NCI-H1105 (cell line): ENCODE results near the gene ABTB1.
"Not testable (repeated sequence)": the region's sequence is repeated elsewhere in the genome, so short reads cannot be mapped to it uniquely, and the experiment has no call there.

Experiments used
- DNase-seq: peaks from one replicate; lab custom pipeline; 2025; lab: John Stamatoyannopoulos, UW

Gene ABTB1

DNA sequence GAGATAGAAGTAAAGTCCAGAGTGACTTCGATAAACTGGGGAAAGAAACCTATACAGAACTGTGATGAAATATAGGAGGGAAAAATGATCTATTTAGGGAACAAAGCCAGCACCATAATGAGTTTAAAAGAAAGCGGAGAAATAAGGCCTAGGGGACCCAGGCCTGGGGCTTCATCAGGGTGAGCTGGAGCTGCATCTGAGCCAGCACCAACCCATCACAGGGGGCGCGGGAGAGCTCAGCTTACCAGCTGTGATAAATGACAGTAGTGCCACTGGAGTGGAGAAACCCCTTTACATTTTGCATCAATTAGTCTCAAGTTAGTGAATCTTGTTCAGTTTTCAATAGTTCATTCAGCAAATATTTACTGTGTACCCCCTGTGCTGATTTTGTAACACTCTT, 22.5 kb upstream of the ABTB1 start:
- no peak for DNase-seq

DNA sequence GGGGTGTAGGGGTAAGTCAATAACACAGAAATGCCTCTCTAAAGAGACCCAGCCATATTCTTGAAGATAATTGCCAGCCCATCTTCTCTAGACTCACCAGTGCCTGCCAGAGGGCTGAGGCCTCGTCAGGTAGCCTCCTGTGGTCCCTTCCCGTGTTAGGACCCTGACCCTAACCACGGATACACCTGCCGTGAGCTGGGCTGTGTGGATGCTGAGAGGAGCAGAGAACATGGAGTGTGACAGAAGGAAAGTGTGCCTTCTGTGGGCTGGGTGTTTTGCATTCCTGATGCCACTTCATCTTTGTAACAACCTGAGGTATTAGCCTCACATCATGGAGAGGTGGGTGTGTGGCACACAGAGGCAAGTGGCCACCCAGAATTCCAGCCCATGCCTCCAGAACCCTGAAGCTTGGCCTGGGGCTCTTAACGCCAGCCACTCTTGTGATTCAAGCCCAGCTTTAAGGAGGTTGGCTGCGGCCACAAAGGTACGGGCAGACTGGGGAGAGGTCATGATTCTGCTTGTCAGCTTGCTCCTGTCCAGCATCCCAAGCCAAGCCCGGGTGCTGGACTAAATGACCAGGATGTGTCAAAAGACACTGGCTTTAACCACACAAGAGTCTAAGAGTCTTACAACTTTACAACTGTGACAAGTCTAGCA, 21.1 kb upstream of the ABTB1 start:
- DNase-seq: no peak

DNA sequence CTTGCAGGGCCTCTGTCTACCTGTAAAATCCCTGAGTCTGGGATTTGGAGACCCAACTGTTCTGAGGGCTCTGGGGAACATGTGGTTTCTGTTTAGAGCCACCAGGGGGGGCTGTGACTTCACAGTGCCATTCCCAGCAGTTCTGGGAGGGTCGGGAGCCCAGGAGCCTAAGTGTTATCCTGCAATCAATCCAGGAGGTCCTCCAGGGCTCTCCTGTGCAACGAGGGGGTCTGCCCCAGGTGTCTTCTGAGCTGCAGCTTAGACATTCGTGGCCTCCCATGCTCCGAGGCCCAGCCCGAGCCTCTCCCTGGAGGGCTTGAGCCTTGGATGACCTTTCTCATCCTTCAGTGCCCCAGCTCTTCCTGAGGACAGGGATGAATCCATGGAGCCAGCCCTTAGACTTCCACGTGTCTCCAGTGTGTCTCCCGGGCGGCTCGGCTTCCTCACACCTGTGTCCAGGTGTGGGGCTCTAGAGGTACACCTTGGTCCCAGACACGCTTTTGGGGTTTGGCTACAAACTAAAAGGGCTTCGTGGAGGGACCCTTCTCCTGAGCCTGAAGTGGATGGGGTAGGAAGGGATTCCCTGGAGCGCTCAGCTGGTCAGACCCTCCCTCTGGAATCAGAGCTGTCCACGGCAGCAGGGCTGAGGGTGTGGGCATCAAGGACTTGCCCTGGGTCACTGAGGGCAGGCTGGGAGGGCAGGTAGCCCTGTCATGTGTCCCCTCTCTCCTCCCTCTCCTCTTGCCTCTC, 20.3 kb upstream of the ABTB1 start:
- peak; percentile 64 for DNase-seq

DNA sequence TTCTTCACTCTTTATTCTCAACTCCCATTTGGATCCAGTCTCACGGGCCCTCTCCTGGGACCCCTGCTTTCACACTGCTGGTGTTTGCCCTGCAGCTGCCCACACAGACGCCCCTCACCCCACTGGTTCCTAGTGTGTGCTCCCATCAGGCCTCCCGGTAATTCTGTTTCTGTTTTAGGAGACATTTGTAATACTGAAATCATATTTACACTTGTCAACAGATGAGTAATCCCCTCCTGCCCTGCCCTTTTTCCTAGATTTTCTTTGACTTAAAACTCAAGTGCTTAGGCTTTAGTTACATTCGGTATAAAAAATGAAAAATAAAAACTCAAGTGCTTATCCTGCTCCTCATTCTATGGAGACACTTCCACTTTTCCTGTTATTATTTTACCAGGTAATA, 18.4 kb upstream of the ABTB1 start:
- DNase-seq: no peak

DNA sequence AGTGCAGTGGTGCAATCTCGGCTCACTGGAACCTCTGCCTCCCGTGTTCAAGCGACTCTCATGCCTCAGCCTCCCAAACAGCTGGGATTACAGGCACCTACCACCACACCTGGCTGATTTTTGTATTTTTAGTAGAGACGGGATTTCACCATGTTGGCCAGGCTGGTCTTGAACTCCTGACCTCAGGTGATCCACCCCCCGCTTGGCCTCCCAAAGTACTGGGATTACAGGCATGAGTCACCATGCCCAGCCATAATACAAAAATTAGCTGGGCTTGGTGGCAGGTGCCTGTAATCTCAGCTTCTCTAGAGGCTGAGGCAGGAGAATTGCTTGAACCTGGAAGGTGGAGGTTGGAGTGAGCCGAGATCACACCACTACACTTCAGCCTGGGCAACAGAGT, 17.8 kb upstream of the ABTB1 start:
- DNase-seq: not testable (repeated sequence)

DNA sequence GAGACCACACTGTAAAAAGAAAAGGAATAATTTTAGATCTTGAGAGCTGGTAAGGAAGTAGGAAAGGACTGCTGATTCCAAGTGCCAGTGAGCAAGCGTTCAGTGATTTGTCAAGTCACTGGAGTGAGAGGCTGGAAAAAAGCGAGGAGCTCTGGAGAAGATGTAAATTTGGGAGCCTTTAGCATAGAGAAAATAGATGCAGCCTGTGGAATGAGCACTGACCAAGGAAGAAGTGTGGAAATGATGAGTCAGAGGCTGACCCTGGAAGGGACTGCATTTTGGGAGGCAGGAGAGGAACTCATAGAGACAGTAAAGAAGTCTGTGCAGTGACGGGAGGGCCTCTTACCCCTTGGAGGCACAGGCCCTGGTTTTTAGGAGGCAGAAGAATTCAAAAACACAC, 17.1 kb upstream of the ABTB1 start:
- DNase-seq: no peak

DNA sequence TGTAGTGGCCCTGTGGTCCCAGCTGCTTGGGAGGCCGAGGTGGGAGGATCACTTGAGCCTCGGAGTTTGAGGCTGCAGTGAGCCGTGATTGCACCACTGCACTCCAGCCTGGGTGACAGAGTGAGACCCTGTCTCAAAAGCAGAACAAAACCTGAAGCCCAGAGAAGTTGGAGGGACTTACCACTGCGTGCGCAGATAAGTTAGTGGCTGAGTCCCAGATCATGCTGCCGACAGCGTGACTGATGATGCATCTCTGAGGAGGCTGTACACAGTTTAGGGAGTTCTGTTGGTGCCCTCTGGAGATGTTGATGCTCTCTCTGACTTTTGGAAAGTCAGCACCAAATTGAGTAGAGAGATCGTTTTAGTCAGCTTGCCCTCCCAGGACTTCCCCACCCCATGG, 15.8 kb upstream of the ABTB1 start:
- no peak for DNase-seq

DNA sequence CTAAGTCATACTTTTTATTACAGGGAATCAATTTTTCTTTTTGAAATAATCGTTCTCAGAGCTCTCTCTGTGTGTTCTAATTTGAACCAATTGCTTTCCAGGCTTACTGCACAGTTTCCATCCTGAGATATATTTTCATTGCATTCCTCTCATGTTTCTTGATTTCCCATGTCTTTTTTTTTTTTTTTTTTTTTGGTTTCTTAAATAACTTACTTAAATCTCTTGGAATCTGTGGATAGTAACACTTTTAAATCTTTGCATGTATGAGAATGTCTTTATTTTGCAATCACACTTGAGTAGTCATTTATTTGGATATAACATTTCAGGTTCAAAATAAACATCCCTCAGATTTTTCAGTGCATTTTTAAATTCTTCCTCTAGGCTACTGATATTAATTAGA, 14.5 kb upstream of the ABTB1 start:
- no peak for DNase-seq

DNA sequence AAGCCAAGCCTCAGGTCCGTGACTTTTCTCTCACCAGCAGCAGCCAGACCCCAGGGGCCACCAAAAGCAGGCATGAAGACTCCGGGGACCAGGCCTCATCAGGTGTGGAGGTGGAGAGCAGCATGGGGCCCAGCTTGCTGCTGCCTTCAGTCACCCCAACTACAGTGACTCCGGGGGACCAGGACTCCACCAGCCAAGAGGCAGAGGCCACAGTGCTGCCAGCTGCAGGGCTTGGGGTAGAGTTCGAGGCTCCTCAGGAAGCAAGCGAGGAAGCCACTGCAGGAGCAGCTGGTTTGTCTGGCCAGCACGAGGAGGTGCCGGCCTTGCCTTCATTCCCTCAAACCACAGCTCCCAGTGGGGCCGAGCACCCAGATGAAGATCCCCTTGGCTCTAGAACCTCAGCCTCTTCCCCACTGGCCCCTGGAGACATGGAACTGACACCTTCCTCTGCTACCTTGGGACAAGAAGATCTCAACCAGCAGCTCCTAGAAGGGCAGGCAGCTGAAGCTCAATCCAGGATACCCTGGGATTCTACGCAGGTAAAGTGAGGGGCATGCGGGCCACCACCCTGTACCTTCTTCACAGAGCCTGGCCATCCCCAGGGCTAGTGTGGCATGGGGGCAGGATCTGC, 12.0 kb upstream of the ABTB1 start:
- no peak for DNase-seq

DNA sequence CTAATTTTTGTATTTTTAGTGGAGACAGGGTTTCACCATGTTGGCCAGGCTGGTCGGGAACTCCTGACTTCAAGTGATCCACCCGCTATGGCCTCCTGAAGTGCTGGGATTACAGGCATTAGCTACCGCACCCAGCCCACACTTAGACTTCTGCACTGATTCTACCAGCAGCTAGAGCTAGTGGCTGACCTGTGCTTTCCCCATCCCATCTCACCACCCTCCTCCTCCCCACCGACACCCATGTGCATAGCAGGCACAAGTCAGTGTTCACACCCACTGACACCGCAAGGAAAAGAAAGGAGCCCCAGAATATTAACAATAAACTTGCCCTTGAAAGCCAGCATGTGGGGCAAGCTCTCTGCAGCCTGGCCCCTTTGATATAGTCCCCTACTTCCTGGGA, 11.2 kb upstream of the ABTB1 start:
- no peak for DNase-seq

DNA sequence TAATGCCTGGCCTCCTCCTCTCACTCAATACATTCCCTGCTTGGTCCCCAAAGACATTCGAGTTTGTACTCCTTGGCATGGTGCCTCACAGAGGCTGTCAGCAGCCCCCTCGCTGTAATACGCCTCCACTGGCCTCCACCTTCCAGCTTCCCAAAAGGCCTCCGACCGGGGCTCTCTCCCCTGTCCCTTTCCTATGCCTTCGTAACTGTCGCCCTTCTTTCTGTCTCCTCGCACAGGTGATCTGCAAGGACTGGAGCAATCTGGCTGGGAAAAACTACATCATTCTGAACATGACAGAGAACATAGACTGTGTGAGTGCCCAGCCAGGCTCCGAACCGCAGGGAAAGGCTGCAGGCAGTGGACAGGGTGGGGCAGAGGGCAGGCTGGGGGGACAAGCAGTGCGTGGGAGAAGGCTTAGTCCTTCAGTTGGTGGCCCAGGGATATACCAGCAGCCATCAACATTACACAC, 10.7 kb upstream of the ABTB1 start:
- DNase-seq: no peak

DNA sequence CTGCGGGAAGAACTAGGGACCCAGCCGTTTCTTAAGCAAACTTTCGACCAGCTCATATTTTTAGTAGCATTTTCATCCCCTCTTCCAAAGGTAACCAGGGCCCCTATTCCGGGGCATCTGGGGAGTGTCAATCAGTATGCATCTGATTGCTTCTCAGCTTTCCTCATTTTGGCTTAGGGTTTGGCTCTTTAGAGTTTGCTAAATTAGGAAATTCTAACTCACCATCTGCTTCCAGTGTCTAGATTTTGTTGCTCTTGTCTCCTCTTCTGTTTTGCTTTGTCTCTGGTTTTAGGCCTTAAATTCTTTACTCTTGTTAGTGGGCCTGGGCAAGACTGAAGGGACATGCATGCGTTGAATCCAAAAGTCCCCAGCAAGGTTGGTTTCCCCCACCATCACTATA, 9.6 kb upstream of the ABTB1 start:
- DNase-seq: no peak

DNA sequence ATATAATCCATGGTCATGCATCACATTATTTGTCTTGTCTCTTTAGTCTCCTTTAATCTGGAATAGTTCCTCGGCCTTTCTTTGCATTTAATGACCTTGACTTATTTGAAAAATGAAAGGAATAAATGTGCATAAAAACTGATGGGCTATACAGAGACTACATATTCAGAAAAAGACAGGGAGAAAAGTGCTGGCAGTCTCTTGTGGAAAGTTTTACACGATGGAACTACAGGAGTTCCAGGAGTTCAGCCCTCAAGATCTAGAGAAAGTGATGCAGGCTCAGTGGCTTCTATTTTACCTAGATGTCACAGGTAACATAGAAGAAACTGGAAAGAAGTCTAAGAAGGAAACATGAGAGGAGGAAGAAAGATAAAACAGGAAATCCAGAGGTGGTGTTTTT, 7.6 kb upstream of the ABTB1 start:
- DNase-seq: no peak

DNA sequence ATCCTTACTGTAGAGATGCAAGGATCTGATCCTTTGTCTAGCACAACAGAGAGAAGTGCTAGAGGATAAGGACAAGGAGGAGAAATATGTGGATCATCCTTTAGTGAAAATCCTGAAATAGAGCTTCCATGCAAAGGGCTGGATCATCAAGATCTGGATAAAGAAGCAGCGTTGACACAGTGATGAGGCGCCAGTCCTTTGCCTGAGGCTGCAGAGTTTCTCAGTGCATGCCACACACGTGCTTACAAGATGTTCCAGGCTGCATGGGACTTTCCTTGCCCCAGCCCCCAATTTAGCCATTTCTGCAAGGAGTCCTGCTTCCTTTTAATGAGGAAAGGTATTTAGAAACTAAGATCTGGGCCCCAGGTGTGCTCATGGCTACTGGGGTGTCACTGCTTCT, 7.2 kb upstream of the ABTB1 start:
- DNase-seq: no peak

DNA sequence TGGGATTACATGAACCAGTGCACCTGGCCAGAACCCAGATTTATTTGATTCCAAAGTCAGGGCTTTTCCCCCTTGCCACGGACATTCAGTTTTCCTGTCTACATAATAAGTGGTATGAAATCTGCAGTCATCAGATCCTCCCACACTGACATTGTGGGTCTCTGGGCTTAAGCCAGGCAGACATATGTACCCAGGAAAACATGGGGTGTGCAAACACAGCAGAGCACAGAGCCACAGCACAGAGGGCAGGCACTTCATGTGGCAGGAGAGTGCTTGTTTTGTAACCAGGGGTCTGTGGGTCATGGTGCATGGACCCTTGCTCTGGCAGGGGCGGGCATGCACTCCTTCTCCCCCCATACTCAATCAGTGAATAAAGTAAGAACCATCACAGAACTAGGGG, 6.1 kb upstream of the ABTB1 start:
- no peak for DNase-seq

DNA sequence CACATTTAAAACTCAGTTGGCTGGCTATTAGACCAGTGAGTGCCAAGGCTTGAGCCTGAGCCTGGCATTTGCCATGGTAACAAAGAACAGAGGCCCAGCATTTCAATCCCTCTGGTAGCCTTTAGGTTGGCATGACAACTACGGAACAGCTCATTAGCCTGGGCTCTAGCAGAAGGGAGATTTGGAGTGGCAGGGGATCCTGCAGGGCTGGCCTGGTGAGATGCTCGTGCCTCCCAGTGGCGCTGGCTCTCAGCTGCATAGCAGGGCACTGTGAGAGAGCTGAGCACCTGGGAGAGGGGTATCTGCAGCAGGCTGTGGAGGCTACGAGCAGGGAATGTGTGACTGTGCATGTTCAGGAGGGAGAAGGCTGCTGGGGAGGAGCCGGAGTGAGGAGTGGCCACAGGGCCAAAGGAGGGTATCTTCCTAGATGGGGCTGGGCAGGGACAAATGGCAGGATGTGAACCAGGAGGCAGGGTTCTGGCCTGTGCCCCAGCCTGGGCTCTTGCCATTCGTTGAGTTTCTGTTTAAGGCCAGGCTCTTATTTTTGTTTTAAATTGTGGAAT, 5.6 kb upstream of the ABTB1 start:
- no peak for DNase-seq

DNA sequence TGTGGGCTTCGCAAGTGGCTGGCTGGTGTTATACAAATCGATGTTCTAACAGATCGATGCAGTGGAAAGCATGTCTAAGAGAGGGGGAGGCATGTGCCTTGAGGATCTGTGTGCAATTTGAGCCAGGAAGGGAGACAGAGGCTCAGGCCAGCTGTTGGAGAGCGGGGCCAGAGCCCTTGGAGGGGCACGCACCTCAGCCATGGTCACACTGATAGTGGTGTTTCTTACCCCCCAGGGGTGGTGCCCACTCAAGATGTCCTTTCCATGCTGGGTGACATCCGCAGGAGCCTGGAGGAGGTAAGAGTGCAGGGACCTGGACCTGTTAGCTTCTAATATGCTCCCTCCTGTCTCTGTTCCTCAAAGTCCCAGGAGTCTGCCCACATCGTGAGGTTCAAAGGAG, 3.8 kb upstream of the ABTB1 start:
- DNase-seq: no peak

DNA sequence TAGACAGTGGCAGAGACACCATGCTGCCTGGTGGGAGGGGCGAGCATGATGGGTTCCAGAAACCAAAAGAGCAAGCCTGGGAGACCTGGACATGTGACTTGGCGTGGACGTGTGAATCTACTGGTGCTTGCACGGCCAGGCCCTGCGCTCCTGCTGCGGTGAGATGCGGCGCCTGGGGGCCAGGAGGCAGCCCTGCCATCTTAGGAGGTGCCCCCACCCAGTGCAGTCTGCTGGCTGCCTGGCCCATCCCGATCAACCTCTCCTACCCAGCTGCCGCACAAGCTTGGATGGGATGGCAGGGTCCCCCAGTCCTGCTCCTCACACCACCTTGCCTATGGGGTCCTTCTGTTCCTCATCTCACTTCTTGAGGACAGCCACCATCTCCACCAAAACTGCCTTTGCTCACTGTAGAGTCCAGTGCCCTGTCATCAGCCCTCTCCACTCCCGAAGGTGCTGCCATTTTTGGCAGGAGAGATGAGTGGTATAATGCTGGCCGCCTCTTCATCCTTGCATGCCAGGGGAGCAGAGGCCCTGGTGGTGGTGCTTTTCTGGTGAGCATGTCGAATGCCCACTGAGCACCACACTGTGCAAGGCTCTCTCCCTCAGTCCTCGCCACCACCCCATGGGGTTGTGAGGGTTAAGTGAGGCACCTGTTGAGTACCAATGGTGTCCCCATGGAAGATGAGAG, 3.1 kb upstream of the ABTB1 start:
- no peak for DNase-seq

DNA sequence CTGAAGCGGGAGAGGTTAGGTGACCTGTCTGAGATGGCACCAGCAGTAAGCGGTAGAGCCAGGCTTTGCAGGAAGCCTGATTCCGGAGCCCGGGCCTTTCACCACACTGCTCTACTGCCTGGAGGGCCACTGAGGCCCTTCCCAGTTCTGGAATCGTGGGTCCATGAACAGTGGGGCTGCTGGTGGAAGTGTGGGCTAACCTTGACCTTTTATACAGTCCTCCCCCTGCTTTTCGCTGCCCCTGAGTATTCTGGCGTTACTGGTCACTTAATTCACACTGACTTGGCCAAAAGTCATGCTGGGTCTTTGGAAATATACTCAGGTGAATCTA, 2.6 kb upstream of the ABTB1 start:
- DNase-seq: no peak

DNA sequence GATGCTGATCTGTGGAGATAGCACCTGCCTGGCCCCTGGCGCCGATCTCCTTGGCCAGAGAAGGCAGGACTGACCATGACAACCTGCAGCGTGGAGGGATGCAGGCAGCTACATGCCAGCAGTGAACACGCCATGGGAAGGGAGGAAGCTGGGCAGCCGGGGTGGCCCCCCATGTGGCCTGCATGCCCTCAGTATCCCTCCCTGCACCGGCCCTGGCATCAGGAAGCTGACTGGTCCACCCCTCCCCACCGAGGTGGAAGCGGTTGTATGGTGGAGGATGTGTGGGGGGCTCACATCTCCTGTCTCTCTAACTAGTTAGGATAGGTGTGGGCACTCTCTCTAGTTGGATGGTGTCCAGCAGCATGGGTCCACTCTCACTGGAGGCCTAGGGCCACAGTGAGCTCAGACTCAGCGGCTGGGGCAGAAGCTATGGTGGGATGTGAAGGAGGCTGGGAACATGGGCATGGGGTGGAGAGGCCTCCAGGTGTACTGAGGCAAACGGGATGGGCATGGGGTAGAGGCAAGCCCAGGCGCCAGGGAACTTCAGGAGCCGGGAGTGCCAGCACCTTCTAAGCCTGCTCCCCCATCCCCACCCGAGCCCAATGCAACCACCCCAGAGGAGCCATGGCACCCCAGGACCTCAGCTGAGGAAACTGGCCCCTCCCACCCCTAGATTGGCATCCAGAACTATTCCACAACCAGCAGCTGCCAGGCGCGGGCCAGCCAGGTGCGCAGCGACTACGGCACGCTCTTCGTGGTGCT, 1.8 kb upstream of the ABTB1 start:
- no peak for DNase-seq

DNA sequence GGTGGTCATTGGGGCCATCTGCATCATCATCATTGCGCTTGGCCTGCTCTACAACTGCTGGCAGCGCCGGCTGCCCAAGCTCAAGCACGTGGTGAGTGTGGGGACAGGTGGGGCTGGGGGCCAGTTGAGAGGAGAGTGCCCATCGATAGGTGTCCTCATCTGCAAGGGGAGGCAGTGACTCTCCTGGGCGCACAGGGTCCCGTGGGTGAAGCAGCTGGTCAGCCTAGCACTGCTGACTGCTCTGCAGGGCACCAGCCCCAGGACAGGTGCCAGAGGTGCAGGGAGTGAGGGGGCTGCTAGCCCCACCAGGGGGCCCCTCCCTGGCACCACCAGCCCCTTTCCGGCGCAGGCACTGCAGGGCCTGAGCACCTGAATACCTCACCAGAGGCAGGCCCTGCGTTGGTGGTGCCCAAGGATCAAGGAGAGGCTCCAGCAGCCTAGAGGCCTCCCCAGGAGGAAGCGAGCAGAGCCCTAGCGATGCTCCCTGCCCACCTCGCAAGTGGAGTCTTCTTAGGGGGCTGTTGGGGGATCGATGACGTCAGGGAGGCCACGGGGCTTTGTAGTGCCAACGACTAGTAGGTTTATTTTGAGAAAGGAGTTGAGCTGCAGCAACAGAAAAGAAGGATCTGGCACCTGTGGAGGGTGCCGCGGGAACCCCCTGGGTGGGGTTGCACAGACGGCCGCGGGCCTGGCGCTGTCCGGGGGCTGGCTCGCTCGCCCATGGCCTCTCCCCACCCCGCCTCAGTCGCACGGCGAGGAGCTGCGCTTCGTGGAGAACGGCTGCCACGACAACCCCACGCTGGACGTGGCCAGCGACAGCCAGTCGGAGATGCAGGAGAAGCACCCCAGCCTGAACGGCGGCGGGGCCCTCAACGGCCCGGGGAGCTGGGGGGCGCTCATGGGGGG, 976 bp upstream of the ABTB1 start:
- DNase-seq: peak; percentile 26
